Stimulated activated CD4-positive, alpha-beta T cell treated with anti-CD3 and anti-CD28 coated beads, Interleukin-4, amount 100 ng/mL, for 24 hours (primary cell): ENCODE data around the gene PPP1R7.

Source experiments
- DNase-seq: peaks from one replicate; pipeline ENCODE4 v3.0.0-alpha.2; 2020

The PPP1R7 gene

DNA sequence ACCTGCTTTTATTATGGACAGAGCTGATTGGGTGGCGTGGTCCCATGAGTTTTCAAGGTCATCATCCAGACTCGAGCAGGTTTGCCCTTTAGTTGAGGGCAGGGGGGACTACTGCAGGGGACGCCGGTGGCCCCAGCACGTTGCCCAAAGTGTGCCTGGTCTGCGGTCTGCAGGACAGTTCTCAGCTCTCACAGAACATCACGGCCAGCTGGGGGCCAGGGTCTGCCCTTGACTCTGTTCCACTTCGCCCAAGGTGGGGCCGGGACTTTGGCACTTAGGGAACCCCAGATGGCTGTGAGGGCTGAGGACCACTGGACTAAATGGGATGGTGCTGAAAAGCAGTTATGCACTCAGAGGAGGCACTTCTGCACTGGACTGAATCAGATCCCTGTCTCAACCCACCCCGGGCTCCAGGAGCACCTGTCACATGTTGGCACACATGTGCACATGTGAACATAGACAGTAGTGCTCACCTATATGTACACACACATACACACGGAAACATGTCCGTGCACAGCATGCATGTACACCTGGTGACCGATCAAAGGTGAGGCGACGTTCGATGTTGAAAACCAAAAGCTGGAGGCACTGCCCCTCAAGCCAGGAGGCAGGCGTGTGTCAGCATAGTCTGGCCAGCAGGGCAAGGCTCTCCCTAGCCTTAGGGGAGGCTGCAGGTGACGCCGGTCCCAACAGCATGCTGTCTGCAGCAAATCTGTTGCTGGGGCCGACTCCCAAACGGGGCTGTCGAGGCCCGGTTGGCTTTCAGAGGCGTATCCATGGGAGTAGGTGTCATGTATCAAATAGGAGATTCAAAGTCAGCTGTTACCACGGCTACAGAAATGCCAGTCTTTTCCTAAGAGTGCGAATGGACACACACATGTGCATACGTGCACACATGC is 48.4 kb downstream of the PPP1R7 start:
- no peak for DNase-seq

- no peak for DNase-seq
Observed at GRCh38 chr2:241199286-241199685, 49.0 kb downstream of the PPP1R7 start.

DNA sequence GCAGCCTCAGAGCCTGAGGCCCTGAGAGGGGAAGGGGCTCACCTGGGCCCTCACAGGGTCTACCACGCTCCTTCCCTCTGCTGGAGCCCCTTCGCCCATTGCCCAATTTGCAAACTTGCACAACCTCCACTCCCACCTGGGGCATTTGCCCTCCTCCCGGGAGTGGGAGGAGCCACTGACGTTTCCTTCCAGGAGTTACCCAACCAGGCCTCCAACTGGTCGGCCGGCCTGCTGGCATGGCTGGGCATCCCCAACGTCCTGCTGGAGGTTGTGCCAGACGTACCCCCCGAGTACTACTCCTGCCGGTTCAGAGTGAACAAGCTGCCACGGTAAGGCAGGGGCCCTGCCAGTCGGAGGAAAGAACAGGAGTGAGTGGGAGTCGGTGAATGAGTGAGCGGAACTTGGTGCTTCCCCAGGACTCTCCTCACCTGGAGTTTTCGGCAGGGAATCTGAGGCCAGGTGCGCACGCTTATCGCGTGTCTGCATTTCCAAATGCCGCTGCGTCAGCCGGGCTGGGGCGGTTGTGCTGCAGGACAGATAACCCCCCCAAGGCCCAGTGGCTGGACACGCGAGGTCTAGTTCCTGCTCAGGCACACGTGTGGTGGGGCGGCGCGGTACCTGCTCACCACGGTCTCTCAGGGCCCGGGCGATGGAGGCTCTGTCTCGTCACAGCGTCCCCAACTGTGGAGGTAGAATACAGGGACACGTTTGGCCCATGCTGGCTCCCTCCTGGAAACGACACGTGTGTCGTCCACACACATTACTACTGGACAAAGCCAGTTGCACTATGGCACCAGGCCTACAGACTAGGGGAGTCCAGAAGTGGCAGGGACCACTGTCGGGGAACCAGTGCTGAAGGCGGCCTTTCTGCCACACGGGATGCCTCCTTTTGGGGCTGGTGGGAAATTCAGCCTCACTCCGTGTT is 49.9 kb downstream of the PPP1R7 start:
- no peak for DNase-seq

DNA sequence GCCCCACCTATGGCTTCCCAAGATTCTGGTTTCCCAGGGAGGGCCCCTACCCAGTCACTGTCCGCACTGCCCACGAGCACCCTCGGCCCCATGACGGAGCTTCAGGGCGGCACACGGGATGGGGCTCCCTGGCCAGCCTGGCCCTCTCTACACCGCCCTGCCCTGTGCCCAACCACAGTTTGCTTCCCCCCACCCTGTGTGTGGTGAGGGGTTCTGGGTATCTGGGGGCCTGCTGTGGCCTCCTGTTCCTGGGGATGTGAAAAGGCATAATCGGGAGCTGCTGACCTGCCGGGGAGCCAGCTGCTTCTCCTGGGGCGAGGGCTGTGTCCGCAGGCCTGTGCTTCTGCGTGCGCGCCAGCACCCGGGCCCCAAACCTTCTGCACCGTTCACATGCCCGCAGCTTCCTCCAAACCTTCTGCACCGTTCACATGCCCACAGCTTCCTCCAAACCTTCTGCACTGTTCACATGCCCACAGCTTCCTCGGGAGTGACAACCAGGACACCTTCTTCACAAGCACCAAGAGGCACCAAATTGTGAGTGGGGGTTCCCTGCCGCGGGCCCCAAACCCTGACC is 50.6 kb downstream of the PPP1R7 start:
- no peak for DNase-seq

GRCh38 chr2:241201445-241202267 is 51.4 kb downstream of the PPP1R7 start:
- DNase-seq, result no peak

- no peak for DNase-seq
Observed at GRCh38 chr2:241202268-241202585, 52.0 kb downstream of the PPP1R7 start.

- DNase-seq, result no peak
Observed at GRCh38 chr2:241202681-241203080, 52.4 kb downstream of the PPP1R7 start.

- no peak for DNase-seq
Observed at GRCh38 chr2:241203218-241204009, 53.1 kb downstream of the PPP1R7 start.

GRCh38 chr2:241204010-241204384 is 53.7 kb downstream of the PPP1R7 start:
- no peak for DNase-seq

DNA sequence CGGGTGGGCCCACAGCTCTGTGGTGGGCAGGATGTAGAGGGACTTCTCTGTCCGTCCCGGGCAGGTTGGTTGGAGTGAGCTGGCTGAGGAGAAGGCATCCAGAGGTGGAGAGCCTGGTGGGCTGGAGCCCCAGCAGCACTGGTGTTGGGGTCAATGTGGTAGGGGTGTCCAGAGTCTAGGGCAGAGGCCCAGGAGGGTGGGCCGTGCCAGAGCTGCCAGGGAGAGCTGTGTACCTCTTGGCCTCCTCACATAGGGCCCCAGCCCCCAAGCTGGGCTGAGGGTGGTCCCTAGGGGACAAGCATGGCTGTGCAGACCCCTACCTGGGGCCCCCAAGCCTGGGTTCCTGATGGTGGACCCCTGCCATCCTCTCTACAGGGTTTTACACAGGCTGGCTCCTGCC is 54.2 kb downstream of the PPP1R7 start:
- DNase-seq, result no peak

DNA sequence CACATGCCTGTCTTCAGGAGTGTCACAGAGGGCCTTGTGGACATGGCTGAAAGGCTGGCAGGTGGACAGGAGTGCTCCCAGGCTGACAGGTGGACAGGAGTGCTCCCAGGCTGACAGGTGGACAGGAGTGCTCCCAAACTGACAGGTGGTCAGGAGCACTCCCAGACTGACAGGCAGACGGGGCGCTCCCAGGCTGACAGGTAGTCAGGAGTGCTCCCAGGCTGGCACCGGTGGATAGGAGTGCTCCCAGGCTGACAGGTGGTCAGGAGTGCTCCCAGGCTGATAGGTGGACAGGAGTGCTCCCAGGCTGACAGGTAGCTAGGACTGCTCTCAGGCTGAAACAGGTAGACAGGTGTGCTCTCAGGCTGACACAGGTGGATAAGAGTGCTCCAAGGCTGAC is 54.8 kb downstream of the PPP1R7 start:
- no peak for DNase-seq

- no peak for DNase-seq
Observed at GRCh38 chr2:241207151-241207550, 56.9 kb downstream of the PPP1R7 start.

DNA sequence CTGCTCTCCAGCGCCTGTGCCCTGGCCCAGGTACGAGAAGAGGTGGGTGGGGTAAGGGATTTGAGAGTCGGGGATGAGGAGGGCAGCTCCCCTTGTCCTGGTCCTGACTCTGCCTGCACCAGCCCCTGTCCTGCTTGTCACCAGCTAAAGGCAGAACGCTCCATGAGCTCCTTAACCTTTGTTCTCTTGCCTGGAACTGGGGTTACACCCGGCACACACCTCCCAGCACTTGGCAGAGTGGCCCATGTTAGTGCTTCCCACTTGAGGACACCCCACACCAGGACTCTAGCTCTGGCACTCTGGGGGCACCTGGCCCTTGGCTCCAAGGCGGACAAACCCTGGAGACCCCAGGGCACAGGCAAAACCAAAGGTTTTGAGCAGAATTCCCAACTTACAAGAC is 57.4 kb downstream of the PPP1R7 start:
- no peak for DNase-seq

GRCh38 chr2:241208058-241208457 is 57.8 kb downstream of the PPP1R7 start:
- DNase-seq, result no peak

- no peak for DNase-seq
Observed at GRCh38 chr2:241209271-241209670, 59.0 kb downstream of the PPP1R7 start.

DNA sequence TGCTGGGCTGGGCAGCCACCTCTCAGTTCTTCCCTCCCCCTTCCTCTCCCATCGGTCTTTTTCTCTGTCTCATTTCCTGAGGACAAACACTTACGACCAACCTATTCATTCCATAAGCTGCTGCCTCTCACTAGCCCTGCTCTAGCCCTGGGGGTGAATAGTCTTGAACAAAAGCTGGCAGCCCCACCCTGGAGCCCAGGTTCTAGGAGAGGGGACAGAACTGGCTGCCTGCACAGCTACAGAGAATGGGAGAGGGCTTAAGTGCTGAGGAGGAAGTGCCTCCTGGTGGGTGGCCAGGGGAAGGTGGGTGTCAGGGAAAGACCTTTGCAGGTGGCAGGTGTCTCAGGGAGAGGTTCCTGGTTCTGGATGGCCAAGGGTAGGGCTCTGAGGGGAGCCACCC is 61.0 kb downstream of the PPP1R7 start:
- DNase-seq, result no peak

GRCh38 chr2:241213041-241213440 is 62.8 kb downstream of the PPP1R7 start:
- no peak for DNase-seq

GRCh38 chr2:241213567-241213966 is 63.3 kb downstream of the PPP1R7 start:
- DNase-seq, result no peak

DNA sequence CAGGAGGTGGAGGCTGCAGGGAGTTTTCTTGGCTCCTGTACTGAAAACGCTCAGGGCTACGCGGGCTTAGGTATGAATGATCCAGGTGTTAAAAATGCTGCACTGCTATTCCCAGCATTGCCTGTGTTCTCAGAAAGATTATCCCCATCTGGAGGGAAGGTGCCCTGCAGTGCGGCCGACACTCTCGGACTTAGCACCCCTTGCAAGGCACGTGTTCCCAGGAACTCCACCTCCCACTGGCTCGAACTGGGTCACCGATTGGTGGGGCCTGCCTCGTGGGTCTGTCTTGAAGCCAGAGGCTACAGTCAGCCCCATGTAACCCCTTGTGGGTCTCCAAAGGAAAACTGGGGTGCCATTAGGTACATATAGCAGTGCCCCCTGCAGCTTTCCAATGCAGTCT is 63.9 kb downstream of the PPP1R7 start:
- DNase-seq, result no peak

GRCh38 chr2:241214766-241215165 is 64.5 kb downstream of the PPP1R7 start:
- no peak for DNase-seq

DNA sequence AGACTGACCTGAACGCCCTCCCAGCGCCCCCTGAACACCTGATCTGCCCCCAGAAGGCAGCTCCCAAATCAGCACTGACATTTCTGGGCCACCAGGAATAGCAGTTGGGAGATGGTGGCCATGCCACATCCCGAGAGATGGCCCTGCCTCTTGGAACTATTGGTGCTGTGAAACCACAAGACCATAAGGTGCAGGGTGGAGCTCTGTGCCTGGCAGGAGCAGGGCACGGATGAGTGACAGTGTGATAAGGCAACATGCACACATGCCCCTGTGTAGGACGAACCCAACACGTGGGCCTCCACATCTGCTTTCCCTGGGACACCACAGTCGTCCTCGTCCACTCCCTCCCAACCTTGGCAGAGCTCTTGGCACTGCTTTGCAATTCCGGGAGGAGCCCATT is 65.2 kb downstream of the PPP1R7 start:
- no peak for DNase-seq

DNA sequence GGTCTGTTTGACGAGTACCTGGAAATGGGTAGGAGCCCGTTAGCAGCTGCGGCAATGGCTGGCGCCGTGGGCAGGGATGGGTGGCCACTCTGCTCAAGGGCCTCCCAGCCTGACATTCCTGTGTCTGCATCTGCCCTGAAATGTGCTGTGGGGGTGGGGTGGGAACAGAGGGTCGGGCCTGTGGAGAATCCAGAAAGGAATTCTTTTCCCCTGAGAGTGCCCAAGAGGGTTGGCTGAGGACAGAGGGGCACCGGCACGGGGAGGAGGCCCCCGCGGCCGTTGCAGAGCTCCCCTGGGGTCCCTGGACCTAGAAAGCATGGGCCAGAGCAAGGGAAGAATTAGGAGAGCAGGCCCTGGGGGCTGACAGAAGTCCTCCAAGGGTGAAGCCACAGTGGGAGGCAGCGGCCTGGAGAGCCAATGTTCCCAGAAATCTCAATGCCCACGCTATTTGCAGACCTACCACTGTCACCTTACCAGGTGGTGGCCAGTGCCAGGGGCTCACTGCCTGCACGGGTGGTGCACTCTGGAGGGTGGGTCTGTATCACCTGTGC is 66.0 kb downstream of the PPP1R7 start:
- DNase-seq, result no peak
